Hepatocyte (in vitro differentiated cells): ENCODE data around the gene CRTAC1.

Experiments used
- EZH2 ChIP-seq: fragments of 200-600 bp; sonication (generic); IDR thresholded peaks from 2 replicates; pipeline ENCODE4 v1.6.1; 2016; ENCODE audit warnings: antibody characterized with exemption, mild to moderate bottlenecking, borderline replicate concordance
- TF ChIP-seq, protein P1 (sequence below): fragments of 200-600 bp; sonication (generic); IDR thresholded peaks from 2 replicates; pipeline ENCODE4 v1.5.1; 2016; ENCODE audit warnings: antibody characterized with exemption, mild to moderate bottlenecking; ENCODE audit not compliant: poor library complexity

DNA sequence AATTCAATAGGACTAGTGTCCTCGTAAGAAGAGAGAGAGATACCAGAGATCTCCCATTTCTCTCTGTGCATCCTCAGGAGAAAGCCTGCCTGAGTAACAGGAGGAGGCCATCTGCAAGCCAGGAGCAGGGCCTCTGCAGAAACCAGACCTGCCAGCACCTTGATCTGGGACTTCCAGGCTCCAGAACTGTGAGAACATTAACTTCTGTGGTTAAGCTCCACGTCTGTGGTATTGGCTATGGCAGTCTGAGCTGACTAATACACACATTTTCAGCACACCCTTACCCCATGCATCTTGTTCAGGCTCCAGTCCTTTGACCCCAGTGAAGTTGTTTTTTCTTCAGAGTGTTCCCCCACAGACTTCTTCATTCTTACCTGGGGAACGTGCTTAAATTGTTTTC lies 3.1 kb upstream of the CRTAC1 start:
- no peak for TF ChIP-seq EZH2
- TF ChIP-seq, protein P1, sequence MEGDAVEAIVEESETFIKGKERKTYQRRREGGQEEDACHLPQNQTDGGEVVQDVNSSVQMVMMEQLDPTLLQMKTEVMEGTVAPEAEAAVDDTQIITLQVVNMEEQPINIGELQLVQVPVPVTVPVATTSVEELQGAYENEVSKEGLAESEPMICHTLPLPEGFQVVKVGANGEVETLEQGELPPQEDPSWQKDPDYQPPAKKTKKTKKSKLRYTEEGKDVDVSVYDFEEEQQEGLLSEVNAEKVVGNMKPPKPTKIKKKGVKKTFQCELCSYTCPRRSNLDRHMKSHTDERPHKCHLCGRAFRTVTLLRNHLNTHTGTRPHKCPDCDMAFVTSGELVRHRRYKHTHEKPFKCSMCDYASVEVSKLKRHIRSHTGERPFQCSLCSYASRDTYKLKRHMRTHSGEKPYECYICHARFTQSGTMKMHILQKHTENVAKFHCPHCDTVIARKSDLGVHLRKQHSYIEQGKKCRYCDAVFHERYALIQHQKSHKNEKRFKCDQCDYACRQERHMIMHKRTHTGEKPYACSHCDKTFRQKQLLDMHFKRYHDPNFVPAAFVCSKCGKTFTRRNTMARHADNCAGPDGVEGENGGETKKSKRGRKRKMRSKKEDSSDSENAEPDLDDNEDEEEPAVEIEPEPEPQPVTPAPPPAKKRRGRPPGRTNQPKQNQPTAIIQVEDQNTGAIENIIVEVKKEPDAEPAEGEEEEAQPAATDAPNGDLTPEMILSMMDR: no peak
